ENCODE measurements around the gene IWS1.

The IWS1 gene

GRCh38 chr2:127437781-127438726 lies 88.2 kb downstream of the IWS1 start:
- Histone ChIP-seq H3K79me2 (ENCODE audit: low read length) (no peaks in the 10 kb centered on the region), H3K36me3 (replicated peaks; ENCODE audit: insufficient read depth, low read length) (no peaks in the 10 kb centered on the region), H3K27me3 (replicated peaks; ENCODE audit: insufficient read depth, low read length) (no peaks in the 10 kb centered on the region), H2AFZ (ENCODE audit: low read length) (no peak overlapping the region), H3K9me2 (replicated peaks; ENCODE audit: insufficient read depth, low read length) (no peaks in the 10 kb centered on the region), H3K4me2 (ENCODE audit: low read depth, low read length) (no peak overlapping the region), H3K4me3 (ENCODE audit: low read length) (no peak overlapping the region), H3K9ac (ENCODE audit: low read length) (no peak overlapping the region), H3K27ac (ENCODE audit: low read length) (no peak overlapping the region), H3K4me1 (ENCODE audit: low read length) (no peaks in the 10 kb centered on the region), H3F3A (ENCODE audit: insufficient read depth, low read length) (no peaks in the 10 kb centered on the region), H3K9me3 (replicated peaks; ENCODE audit: insufficient read depth, low read length) (no peaks in the 10 kb centered on the region), H4K20me1 (ENCODE audit: insufficient read depth, low read length) (no peaks in the 10 kb centered on the region)
- no peak for DNase-seq
- TF ChIP-seq CTCF (IDR thresholded peaks at IDR 0.05; ENCODE audit: low read length), result no peak
- no peak for TF ChIP-seq EZH2phosphoT487 (IDR thresholded peaks at IDR 0.05; ENCODE audit: low read length)
- TF ChIP-seq EZH2 (optimal IDR thresholded peaks at IDR 0.05; ENCODE audit: low read depth, low read length), result no peak

- H3K36me3 ChIP-seq (replicated peaks; ENCODE audit: insufficient read depth, low read length), result no peaks in the 10 kb centered on the region
These were observed 89.2 kb downstream of the IWS1 start for GRCh38 chr2:127437056-127437455.

GRCh38 chr2:127434515-127434914 lies 91.8 kb downstream of the IWS1 start:
- Histone ChIP-seq H2AFZ (ENCODE audit: low read length) (no peak overlapping the region), H4K20me1 (ENCODE audit: insufficient read depth, low read length) (no peaks in the 10 kb centered on the region), H3K27me3 (replicated peaks; ENCODE audit: insufficient read depth, low read length) (no peaks in the 10 kb centered on the region), H3K4me2 (ENCODE audit: low read depth, low read length) (no peak overlapping the region), H3F3A (ENCODE audit: insufficient read depth, low read length) (no peaks in the 10 kb centered on the region), H3K4me1 (ENCODE audit: low read length) (no peaks in the 10 kb centered on the region), H3K36me3 (replicated peaks; ENCODE audit: insufficient read depth, low read length) (no peaks in the 10 kb centered on the region), H3K9me3 (replicated peaks; ENCODE audit: insufficient read depth, low read length) (no peaks in the 10 kb centered on the region), H3K79me2 (ENCODE audit: low read length) (no peaks in the 10 kb centered on the region), H3K9me2 (replicated peaks; ENCODE audit: insufficient read depth, low read length) (no peaks in the 10 kb centered on the region), H3K4me3 (ENCODE audit: low read length) (no peak overlapping the region), H3K27ac (ENCODE audit: low read length) (no peak overlapping the region), H3K9ac (ENCODE audit: low read length) (no peak overlapping the region)
- no peak for DNase-seq
- TF ChIP-seq EZH2 (optimal IDR thresholded peaks at IDR 0.05; ENCODE audit: low read depth, low read length), result no peak
- TF ChIP-seq EZH2phosphoT487 (IDR thresholded peaks at IDR 0.05; ENCODE audit: low read length), result no peak
- TF ChIP-seq CTCF (IDR thresholded peaks at IDR 0.05; ENCODE audit: low read length), result no peak

More at GRCh38 chr2:127437056-127437455, 89.2 kb downstream of the IWS1 start:
- no peak overlapping the region for H3K27ac ChIP-seq (ENCODE audit: low read length)
- no peak overlapping the region for H3K4me2 ChIP-seq (ENCODE audit: low read depth, low read length)
- no peak overlapping the region for H3K4me3 ChIP-seq (ENCODE audit: low read length)
- H3K4me1 ChIP-seq (ENCODE audit: low read length), result no peaks in the 10 kb centered on the region
- no peaks in the 10 kb centered on the region for H4K20me1 ChIP-seq (ENCODE audit: insufficient read depth, low read length)
- no peak overlapping the region for H2AFZ ChIP-seq (ENCODE audit: low read length)
- no peak for TF ChIP-seq EZH2phosphoT487 (IDR thresholded peaks at IDR 0.05; ENCODE audit: low read length)
- no peak for TF ChIP-seq CTCF (IDR thresholded peaks at IDR 0.05; ENCODE audit: low read length)
- no peak for TF ChIP-seq EZH2 (optimal IDR thresholded peaks at IDR 0.05; ENCODE audit: low read depth, low read length)
- H3K9me2 ChIP-seq (replicated peaks; ENCODE audit: insufficient read depth, low read length), result no peaks in the 10 kb centered on the region
- no peak for DNase-seq
- H3F3A ChIP-seq (ENCODE audit: insufficient read depth, low read length), result no peaks in the 10 kb centered on the region
- no peaks in the 10 kb centered on the region for H3K79me2 ChIP-seq (ENCODE audit: low read length)
- H3K27me3 ChIP-seq (replicated peaks; ENCODE audit: insufficient read depth, low read length), result no peaks in the 10 kb centered on the region
- H3K9me3 ChIP-seq (replicated peaks; ENCODE audit: insufficient read depth, low read length), result no peaks in the 10 kb centered on the region
- H3K9ac ChIP-seq (ENCODE audit: low read length), result no peak overlapping the region
